AG09309 (cell line): ENCODE measurements around the gene DGKD.

Experiments
- DNase-seq: peaks from one replicate; pipeline ENCODE4 v3.0.0-alpha.2; 2010; ENCODE audit warnings: low read depth
- H3K4me3 ChIP-seq: 2 replicates; pipeline ENCODE4 v1.5.1; 2011; ENCODE audit warnings: mild to moderate bottlenecking, low read depth, low read length, moderate library complexity; ENCODE audit not compliant: control insufficient read depth
- CTCF ChIP-seq: IDR thresholded peaks from 2 replicates; pipeline ENCODE4 v1.5.1; 2011; ENCODE audit warnings: mild to moderate bottlenecking, low read depth, low read length, inconsistent platforms; ENCODE audit not compliant: insufficient read depth, control insufficient read depth; ENCODE audit errors: missing control alignments

DGKD gene

GRCh38 chr2:233469261-233470010 is 115.1 kb downstream of the DGKD start:
- H3K4me3 ChIP-seq, result no peak overlapping the region
- TF ChIP-seq CTCF, result no peak
- DNase-seq, result no peak

GRCh38 chr2:233470011-233470687 is 115.9 kb downstream of the DGKD start:
- DNase-seq, result no peak
- TF ChIP-seq CTCF, result no peak
- H3K4me3 ChIP-seq, result no peak overlapping the region

GRCh38 chr2:233470839-233471238 is 116.5 kb downstream of the DGKD start:
- no peak for TF ChIP-seq CTCF
- DNase-seq, result no peak
- no peak overlapping the region for H3K4me3 ChIP-seq

- no peak for TF ChIP-seq CTCF
- H3K4me3 ChIP-seq, result no peak overlapping the region
- no peak for DNase-seq
Observed at GRCh38 chr2:233471291-233472035, 117.2 kb downstream of the DGKD start.

GRCh38 chr2:233473386-233473791 is 119.1 kb downstream of the DGKD start:
- no peak overlapping the region for H3K4me3 ChIP-seq
- DNase-seq, result no peak
- TF ChIP-seq CTCF, result no peak

- no peak for TF ChIP-seq CTCF
- DNase-seq, result no peak
- no peak overlapping the region for H3K4me3 ChIP-seq
Observed at GRCh38 chr2:233473878-233474277, 119.6 kb downstream of the DGKD start.
